ENCODE results near the gene SEC14L3.
"Not testable (repeated sequence)": the region's sequence is repeated elsewhere in the genome, so short reads cannot be mapped to it uniquely, and the experiment has no call there.

The SEC14L3 gene

DNA sequence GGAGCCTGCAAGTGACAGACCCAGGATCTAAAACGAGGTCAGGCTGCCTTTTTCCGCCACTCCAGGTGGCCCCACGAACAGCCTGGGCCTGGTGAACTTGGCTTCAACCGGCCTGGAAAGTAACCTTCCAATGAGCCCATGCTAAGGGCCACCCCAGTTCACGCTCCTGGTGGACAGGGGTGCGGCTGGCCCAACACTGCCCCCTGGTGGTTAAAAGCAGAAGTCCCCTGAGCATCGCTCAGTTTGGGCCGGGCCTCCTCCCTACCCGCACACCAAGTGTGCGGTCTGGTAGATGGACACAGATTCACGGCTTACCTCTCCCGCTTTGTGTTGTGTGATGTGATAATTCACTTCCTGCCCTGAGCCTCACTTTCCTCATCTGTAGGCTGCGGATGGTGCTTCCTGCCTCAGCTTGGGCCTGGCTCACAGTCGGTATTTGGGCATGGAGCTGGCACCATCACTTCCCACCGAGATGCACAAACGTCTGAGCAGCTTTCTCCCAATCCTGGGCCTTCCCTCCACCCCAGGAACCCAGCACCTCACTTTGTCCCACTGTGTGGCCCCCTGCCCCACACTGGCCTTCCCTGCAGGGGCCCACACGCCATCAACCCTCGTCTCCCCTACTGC is 13.7 kb upstream of the SEC14L3 start:
- DNase-seq = peak; percentile 45

- DNase-seq = no peak
These were observed 11.4 kb upstream of the SEC14L3 start for GRCh38 chr22:30483169-30483568.

GRCh38 chr22:30481711-30482110 is 9.9 kb upstream of the SEC14L3 start:
- no peak for DNase-seq

DNA sequence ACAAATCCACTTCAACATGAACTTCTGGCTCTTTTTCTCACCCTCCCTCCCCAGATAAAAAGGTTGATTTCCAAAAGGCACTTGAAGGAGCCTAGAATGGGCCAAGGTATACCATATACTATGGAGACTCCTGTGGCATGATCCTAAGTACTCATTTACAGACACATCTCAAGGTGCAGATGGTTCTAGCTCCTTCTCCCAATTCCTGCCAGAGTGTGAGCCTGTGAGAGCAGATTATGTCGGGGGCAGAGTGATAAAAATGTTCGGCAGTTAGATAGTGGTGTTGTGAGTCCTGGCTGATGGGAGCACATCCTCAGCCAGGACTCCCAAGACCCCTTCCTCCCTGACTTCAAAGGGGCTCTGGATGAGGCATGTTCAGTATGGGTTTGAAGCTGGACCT is 8.2 kb upstream of the SEC14L3 start:
- no peak for DNase-seq

- DNase-seq = no peak
These were observed 3.0 kb upstream of the SEC14L3 start for GRCh38 chr22:30474683-30475424.

- DNase-seq = no peak
These were observed 2.3 kb upstream of the SEC14L3 start for GRCh38 chr22:30474121-30474520.

GRCh38 chr22:30472994-30473720 is 1.3 kb upstream of the SEC14L3 start:
- no peak for DNase-seq

DNA sequence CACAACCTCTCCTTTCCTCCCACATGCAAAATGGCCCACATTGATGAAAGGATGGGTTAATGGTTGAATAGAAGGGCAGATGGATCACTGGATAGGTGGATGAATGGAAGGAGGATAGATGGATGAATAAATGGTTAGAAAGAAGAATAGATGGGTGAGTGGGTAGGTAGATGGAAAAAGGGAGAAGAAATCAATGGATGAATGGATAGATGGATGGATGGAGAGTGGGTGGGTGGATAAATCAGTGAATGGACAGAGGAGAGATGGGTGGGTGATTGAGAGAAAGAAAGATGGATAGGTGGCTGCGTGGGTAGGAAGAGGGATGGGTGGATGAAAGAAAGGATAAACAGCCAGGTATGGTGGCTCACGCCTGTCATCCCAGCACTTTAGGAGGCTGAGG is 1.2 kb downstream of the SEC14L3 start:
- DNase-seq = no peak

- DNase-seq = no peak
These were observed 2.7 kb downstream of the SEC14L3 start for GRCh38 chr22:30469165-30469564.

- not testable (repeated sequence) for DNase-seq
These were observed 11.3 kb downstream of the SEC14L3 start for GRCh38 chr22:30460555-30460954.

- DNase-seq = no peak
These were observed 11.7 kb downstream of the SEC14L3 start for GRCh38 chr22:30460147-30460546.

GRCh38 chr22:30459181-30460052 is 12.4 kb downstream of the SEC14L3 start:
- no peak for DNase-seq

DNA sequence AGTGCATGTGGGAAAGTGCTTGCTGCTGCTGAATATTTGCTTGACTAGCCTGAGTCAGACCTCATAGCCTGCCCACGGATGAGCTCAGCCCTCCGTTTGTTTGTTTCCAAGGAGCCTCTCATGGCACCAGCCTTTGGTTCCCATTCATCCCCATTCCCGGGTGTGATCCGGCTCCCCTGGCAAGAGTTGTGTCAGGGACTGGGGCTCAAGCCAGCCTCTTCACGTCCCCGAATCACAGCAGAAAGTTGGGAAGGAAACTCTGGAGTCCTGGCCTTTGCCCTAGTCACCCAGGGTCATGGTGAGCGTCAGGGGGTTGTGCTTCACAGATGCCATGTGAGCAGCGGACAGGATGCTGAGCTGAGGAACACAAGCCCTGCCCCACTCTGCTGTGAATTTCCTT is 13.8 kb downstream of the SEC14L3 start:
- DNase-seq = no peak

DNA sequence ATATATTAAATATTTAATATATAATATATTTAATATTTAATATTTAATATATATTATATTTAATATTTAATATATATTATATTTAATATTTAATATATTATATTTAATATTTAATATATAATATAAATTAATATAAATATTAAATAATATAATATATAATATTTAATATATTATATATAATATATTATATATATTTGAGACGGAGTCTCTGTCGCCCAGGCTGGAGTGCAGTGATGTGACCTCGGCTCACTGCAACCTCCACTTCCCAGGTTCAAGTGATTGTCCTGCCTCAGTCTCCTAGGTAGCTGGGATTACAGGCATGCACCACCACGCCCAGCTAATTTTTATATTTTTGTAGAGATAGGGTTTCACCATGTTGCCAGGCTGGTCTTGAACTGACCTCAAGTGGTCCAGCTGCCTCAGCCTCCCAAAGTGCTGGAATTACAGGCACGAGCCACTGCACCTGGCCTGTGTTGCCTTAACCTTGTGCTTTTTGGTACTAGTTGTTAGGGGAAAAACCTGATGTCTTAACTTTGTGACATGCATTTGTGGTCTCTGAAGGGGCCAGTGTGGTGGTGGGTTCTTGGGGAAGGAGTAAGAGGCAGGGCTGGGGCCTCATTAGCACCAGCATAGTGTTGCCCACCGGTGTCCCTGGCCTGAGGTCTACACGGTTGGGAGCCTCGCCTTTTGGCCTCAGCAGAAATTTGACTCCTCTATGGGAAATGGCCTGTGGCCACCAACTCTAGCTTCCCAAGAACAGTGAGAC is 16.6 kb downstream of the SEC14L3 start:
- no peak for DNase-seq

DNA sequence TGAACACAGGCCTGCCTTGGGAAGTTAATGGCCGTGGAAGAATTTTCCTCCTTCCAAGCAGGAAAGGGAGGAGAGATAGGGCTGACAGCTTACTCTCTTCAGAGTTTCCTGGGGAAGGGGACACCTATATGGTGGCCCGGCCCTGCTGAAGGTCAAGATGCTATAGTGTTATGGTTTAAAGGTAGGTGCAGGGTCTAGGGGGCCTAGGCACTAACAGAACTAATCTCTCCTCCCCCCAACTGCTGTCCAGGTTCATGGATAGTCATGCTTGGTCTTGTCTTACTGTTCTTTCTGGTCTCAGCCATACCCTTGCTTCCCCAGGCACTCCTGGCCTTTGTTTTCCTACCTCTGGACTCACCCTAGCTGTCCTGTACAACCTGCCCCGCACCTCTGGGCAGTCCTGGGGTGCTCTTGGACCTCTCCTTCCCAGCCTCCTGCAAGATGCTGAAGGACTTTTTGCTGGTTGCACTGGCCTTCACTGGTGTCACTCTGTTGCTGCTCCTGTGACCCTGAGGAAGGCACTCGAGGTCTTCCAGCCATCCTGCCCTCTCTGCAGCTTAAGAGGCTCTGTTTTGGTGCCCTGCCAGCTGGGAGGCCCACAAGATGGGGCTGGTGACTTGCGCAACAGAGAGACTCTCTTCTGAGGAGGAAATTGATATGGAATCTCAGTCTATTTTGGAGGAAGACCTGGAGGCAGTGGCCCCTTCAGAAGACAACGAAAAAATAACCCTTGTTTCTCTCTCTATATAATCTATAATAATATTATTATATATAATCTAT is 17.9 kb downstream of the SEC14L3 start:
- peak; percentile 13 for DNase-seq

GRCh38 chr22:30452861-30453260 is 19.0 kb downstream of the SEC14L3 start:
- DNase-seq = no peak

GRCh38 chr22:30451488-30451887 is 20.3 kb downstream of the SEC14L3 start:
- DNase-seq = not testable (repeated sequence)

DNA sequence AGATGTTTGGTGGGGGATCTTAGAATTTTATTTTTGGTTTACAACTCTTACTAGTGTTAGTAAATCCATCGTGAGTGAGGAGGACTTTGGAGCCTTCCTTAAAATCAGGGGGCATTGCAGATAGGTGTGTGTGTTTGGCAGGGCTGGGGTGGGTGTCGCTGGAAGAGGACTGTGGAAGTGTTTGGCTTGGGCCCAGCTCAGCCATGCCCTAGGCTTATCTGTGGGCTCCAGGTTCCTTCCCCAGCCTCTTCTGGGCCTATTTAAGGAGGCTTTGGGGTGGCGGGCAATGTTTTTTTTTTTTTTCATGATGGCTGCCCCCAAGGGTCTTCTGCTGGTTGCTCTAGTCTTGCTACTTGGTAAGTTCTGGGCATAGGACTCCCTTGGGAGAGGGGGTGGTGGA is 24.2 kb downstream of the SEC14L3 start:
- no peak for DNase-seq

- DNase-seq = no peak
These were observed 26.2 kb downstream of the SEC14L3 start for GRCh38 chr22:30445438-30446145.

GRCh38 chr22:30444632-30445437 is 27.0 kb downstream of the SEC14L3 start:
- peak; percentile 6 for DNase-seq

Data from KG1 (cell line).